NOMO-1 (cell line): ENCODE measurements around the gene CPLANE1.

Source experiments
- DNase-seq, 2 experiments: peaks; one replicate each; lab custom pipeline; 2025; ENCODE audit not compliant: unreplicated experiment in 2 of 2; lab: John Stamatoyannopoulos, UW

CPLANE1 gene

GRCh38 chr5:37075399-37075950 lies 173.7 kb downstream of the CPLANE1 start:
- DNase-seq = no peak

- DNase-seq = no peak
Measured at GRCh38 chr5:37071901-37072581, 177.1 kb downstream of the CPLANE1 start.

GRCh38 chr5:37071487-37071886 lies 177.7 kb downstream of the CPLANE1 start:
- no peak for DNase-seq

GRCh38 chr5:37064442-37064841 lies 184.7 kb downstream of the CPLANE1 start:
- no peak for DNase-seq

- DNase-seq = no peak
Measured at GRCh38 chr5:37063739-37064138, 185.4 kb downstream of the CPLANE1 start.

- no peak for DNase-seq
Measured at GRCh38 chr5:37060030-37060429, 189.1 kb downstream of the CPLANE1 start.

GRCh38 chr5:37056762-37057161 lies 192.4 kb downstream of the CPLANE1 start:
- DNase-seq = no peak
